Measurements from ENCODE around the gene FANCF.

The FANCF gene

GRCh38 chr11:22624742-22625447 lies 728 bp downstream of the FANCF start:
- no peak for DNase-seq

GRCh38 chr11:22617868-22618267 lies 7.8 kb downstream of the FANCF start:
- no peak for DNase-seq

DNA sequence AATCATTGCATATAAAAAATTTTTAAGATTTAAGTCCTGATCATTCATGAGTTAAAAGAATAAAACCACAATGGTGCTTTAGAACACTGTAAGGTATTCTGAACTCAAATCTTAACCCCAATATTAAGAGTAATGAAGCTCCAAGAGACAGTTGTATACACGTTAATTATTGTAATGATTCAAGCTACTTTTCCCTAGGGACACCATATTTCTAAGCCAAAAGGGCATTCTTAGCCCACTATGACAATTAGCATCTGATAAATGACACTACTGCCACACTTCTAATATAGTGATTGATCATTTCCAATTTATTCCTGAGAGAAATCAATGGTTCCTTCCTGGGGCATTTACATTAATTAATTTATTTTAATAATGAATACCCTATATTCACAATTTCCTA lies 21.7 kb downstream of the FANCF start:
- DNase-seq: no peak

DNA sequence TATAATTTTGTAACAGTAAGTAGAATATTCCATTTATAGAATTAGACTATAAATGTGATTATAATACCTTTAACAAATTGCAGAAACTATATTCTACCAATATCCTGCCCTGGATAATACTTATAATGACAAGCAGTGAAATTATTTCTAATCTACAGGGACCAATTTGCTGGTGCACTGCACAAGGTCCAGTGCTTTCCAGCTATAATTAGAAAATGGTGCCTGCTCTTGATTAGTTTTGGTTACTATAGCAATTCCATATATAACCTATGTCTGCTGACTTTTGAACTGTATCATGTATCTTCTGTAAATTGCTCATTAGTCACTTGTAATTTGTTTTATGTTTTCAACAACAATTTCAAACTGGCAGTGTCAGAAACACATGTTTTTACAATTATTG lies 23.1 kb downstream of the FANCF start:
- no peak for DNase-seq

DNA sequence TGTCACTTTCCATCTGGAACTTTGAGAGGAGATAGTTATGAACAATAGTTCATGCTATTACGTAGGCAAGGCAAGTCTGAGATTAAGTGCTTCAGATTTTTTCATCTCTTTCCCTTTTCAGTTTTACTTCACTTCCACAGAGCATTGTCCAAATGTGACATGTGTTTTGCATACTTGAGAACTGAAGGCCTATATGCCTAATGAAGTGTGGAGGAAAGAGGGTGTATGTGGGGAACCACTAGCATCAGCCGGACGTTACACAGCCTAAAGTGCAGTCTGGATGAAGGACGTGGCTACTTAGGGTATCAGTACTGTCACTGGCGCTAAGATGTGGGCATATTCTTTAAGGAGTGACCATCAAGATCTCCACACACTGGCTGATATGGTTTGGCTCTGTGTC lies 26.2 kb downstream of the FANCF start:
- DNase-seq: no peak

GRCh38 chr11:22597062-22597461 lies 28.6 kb downstream of the FANCF start:
- DNase-seq: no peak

DNA sequence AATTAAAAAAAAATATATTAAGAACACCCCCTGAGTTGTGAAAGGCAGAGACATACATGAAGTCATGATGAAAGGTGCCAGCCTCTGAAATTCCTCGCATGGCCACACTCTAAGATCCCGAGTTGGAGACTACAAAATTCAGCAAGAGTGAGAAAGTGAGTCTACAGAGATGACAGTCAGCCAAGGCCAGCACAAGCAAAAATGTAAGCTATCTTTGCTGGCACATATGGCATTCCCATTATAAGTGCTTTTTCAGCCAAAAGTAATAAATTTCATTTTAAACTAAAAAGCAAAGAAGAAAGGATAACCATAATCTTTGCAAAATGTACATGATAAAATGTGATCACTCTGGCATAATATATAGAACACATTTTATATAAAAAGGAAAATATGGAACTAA lies 40.6 kb downstream of the FANCF start:
- DNase-seq: no peak

DNA sequence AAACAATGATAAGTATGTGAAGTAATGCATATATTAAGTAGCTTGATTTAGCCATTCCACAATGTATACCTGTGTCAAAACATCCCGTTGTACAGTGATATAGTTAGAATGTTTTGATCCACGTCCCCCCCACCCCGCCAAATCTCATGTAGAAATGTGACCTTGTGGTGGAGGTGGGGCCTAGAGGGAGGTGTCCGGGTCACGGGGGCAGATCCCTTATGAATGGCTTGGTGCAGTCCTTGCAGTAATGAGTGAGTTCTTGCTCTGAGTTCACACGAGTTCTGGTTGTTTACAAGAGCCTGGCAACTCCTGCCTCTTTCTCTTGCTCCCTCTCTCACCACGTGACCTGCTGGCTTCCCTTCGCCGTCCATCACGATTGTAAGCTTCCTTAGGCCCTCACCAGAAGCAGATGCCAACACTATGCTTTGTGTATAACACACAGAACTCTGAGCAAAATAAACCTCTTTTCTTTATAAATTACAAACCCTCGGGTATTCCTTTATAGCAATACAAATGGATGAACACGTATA lies 41.6 kb downstream of the FANCF start:
- DNase-seq: no peak

- DNase-seq: no peak
Measured at GRCh38 chr11:22582151-22582410, 43.5 kb downstream of the FANCF start.

DNA sequence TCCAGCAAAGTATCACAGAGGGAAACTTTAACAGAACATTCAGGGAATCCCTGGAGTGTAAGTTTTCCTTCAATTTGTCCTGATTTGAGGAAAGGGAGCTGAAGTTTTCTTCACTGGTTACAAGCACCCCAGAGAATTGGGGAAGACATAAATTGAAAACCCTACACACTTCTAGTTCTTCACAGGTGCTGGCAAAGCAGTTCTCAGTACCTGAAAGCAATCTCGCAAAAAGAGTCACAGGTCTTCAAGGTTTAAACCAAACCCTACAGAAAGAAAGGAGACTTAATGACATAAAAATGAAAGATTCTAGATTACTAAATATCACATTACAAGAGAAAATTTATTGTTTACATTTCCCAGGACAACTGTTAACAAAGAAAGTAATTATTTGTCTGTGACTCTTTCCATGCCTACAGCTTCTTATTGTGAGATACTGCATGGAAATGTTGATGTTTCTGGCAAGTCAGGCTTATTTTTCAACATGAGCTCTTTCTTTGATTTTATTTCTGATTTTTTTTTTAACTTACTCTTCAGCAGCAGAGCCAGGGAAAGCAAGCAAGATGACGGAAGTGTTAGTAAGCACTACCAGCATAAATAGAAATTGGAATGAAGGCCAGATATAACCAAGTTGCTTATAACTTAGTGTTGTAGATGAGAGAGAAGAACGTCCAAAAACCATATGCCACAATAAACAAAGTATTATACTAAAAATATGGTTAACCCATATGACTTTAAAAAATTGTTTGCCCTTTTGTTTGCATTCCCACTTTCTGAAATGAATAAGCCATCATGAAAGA lies 44.1 kb downstream of the FANCF start:
- DNase-seq: no peak

- DNase-seq: no peak
Measured at GRCh38 chr11:22577854-22578253, 47.8 kb downstream of the FANCF start.
